ENCODE measurements around the gene CLIC4.
"Not testable (repeated sequence)": the region's sequence is repeated elsewhere in the genome, so short reads cannot be mapped to it uniquely, and the experiment has no call there.

Gene CLIC4

GRCh38 chr1:24881034-24881433 is 135.8 kb downstream of the CLIC4 start:
- no peak for DNase-seq

GRCh38 chr1:24884751-24885150 is 139.5 kb downstream of the CLIC4 start:
- DNase-seq: no peak

- DNase-seq: no peak
Observed at GRCh38 chr1:24886241-24886640, 141.0 kb downstream of the CLIC4 start.

DNA sequence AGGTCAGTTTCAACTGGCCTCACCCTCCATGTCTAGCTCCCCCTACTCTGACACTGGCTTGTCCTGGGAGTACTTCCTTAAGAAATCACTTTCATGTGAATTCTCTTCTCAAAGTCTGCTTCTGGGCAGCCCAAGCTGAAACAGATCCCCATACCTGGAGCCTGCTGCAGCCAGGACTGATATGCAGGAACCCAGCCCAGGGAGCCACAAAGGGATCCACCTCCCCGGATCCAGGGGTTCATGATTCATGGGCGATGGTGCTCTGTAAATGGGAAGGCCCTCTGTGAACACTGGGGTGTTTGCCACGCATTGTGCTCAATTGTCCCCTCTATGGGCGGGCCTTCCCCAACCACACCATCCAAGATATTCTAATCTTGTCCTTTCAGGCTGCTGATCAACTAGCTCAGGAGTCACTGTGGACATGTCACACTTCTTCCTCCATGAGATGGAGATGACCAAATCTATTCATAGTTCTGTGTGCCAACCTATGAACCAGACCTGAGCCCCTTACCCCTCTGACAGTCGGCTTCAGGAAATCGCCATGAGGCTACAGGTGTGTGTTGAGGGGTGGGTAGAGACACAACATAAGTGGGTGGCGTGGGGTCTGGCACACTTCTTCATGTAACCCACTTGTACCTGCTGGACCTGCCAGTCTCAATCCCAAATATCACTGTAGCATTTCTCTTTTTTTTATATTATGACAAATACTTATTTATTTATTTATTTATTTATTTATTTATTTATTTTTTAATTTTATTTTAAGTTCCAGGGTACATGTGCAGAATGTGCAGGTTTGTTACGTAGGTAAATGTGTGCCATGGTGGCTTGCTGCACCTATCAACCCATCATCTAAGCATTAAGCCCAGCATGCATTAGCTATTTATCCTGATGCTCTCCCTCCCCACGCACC is 143.1 kb downstream of the CLIC4 start:
- no peak for DNase-seq

- no peak for DNase-seq
Observed at GRCh38 chr1:24888971-24889676, 143.9 kb downstream of the CLIC4 start.

- DNase-seq: no peak
Observed at GRCh38 chr1:24890887-24891286, 145.6 kb downstream of the CLIC4 start.

- not testable (repeated sequence) for DNase-seq
Observed at GRCh38 chr1:24891367-24891766, 146.1 kb downstream of the CLIC4 start.

DNA sequence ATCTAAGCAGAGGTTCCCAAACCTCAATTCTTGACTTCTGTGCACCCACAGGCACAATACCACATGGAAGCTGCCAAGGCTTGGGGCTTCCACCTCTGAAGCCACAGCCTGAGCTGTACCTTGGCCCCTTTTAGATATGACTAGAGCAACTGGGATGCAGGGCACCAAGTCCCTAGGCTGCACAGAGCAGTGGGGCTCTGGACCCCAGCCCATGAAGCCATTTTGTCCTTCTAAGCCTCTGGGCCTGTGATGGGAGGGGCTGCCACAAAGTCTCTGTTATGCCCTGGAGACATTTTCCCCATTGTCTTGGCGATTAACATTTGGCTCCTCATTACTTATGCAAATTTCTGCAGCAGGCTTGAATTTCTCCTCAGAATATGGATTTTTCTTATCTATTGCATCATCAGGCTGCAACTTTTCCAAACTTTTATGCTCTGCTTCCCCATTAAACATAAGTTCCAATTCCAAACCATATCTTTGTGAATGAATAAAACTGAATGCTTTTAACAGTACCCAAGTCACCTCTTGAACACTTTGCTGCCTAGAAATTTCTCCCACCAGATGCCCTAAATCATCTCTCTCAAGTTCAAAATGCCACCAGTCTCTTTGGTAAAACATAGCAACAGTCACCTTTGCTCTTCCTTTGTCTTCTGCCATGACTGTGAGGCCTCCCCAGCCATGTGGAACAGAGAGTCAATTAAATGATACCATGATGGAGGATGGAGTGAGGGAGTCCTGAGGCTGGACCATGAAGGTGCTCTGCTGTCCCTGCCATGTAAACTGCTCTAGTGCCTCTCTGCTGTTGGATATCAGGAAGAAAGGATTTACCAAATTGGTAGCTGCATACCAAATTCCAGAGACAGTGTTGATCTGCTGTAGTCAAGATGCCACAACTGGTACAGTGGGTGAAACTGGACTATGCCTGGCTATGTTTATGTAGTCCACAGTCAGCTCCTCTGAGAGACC is 147.2 kb downstream of the CLIC4 start:
- no peak for DNase-seq

DNA sequence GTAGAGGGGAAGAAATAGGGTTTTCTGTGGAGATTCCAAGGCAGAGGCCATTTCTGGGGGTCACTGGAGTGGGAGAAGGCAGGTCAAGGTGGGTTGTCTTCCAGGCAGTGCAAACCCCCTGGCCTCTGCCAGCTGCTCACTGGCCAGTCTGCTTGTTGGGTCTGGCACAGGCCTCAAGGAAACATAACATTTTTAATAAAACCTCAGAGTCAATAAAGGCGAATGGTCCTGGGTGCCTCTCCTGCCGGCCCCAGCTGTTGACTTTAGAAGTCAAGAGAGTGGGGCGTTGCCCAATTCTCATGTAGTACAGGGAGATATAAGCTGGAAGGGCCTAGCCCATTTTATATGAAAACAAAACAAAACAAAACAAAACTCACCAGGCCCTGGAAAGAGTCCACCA is 148.2 kb downstream of the CLIC4 start:
- no peak for DNase-seq

Data from NCI-H146 (cell line).